H1 (cell line): ENCODE results near the gene MMP11. TPM values are rescaled to one million over a fixed set of nuclear protein-coding genes. Genes with fewer than 3 reads are reported as not detected.
A peak's percentile ranks its signal among the peaks of the same experiment; 100 is the strongest.

ENCODE experiments used
- CTCF ChIA-PET: fragments of 300-600 bp; sonication (Branson Sonifier 250); formaldehyde crosslinking; loops from one replicate; lab custom pipeline; 2021; ENCODE audit not compliant: partially characterized antibody; lab: Charles Lee
- POLR2A ChIA-PET: fragments of 300-600 bp; sonication (Branson Sonifier 250); formaldehyde crosslinking; loops from one replicate; lab custom pipeline; 2021; ENCODE audit warnings: inconsistent platforms; ENCODE audit not compliant: partially characterized antibody; lab: Charles Lee
- DNase-seq, 2 experiments: peaks; one replicate each; pipeline versions ENCODE4 v3.0.0 to v3.0.0-alpha.2; 2010 to 2022; ENCODE audit warnings: low spot score in 2 of 2, low read depth in 1 of 2, mixed read lengths in 1 of 2
- FAIRE-seq: peaks from 2 replicates; lab custom pipeline; 2011; peaks lifted over from hg19 to GRCh38; lab: Jason Lieb, UNC
- H2AFZ ChIP-seq: 2 replicates; pipeline ENCODE4 v1.8.1; 2012; ENCODE audit warnings: low read length, inconsistent platforms
- H2AK5ac ChIP-seq: 2 replicates; pipeline ENCODE4 v1.6.1; 2013; ENCODE audit warnings: low read depth, low read length
- H2BK120ac ChIP-seq: replicated peaks from 2 replicates; pipeline ENCODE3; 2013; ENCODE audit warnings: low read depth, low read length, inconsistent platforms
- H2BK12ac ChIP-seq: 2 replicates; pipeline ENCODE4 v1.6.1; 2013; ENCODE audit warnings: low read depth, low read length
- H2BK15ac ChIP-seq: 2 replicates; pipeline ENCODE4 v1.6.1; 2013; ENCODE audit warnings: low read length
- H2BK20ac ChIP-seq: 2 replicates; pipeline ENCODE4 v1.6.1; 2013; ENCODE audit warnings: low read length
- H2BK5ac ChIP-seq: 2 replicates; pipeline ENCODE4 v1.6.1; 2013; ENCODE audit warnings: low read depth, low read length
- H3K14ac ChIP-seq: 2 replicates; pipeline ENCODE4 v1.6.1; 2013; ENCODE audit warnings: inconsistent platforms; ENCODE audit not compliant: insufficient read length
- H3K18ac ChIP-seq: 2 replicates; pipeline ENCODE4 v1.6.1; 2013; ENCODE audit warnings: low read length; ENCODE audit errors: extremely low read depth
- H3K23ac ChIP-seq: 2 replicates; pipeline ENCODE4 v1.6.1; 2013; ENCODE audit warnings: inconsistent platforms; ENCODE audit not compliant: insufficient read length
- H3K23me2 ChIP-seq: 2 replicates; pipeline ENCODE4 v1.6.1; 2013; ENCODE audit warnings: low read depth, low read length
- H3K27ac ChIP-seq: 2 replicates; pipeline ENCODE4 v1.6.1; 2011; ENCODE audit warnings: low read depth, low read length, inconsistent platforms
- H3K27me3 ChIP-seq, 4 experiments: replicated peaks in 1 of 4; 1 replicate in 1 of 4; 2 replicates in 3 of 4; pipeline versions ENCODE4 v1.6.1 to v1.8.1; 2011 to 2013; ENCODE audit warnings: low read length in 3 of 4, mild to moderate bottlenecking in 3 of 4, inconsistent platforms in 2 of 4, mixed read lengths in 2 of 4, moderate library complexity in 1 of 4; ENCODE audit not compliant: control insufficient read depth in 3 of 4, insufficient read depth in 3 of 4; ENCODE audit errors: extremely low read depth in 1 of 4
- H3K36me3 ChIP-seq, 4 experiments: 2 replicates each; pipeline versions ENCODE4 v1.6.1 to v1.8.1; 2011 to 2013; ENCODE audit warnings: mild to moderate bottlenecking in 4 of 4, low read length in 3 of 4, moderate library complexity in 2 of 4, control low read depth in 1 of 4, inconsistent platforms in 1 of 4; ENCODE audit not compliant: insufficient read depth in 4 of 4, control insufficient read depth in 2 of 4
- H3K4ac ChIP-seq: replicated peaks from 2 replicates; pipeline ENCODE3; 2013; ENCODE audit warnings: low read length, low read depth, mixed read lengths, inconsistent platforms; ENCODE audit not compliant: insufficient read length
- H3K4me1 ChIP-seq, 4 experiments: replicated peaks in 1 of 4; 1 replicate in 1 of 4; 2 replicates in 3 of 4; pipeline versions ENCODE4 v1.6.1 to v1.8.1; 2011 to 2013; ENCODE audit warnings: low read length in 3 of 4, inconsistent platforms in 2 of 4, mixed read lengths in 1 of 4; ENCODE audit not compliant: insufficient read depth in 4 of 4, control insufficient read depth in 3 of 4
- H3K4me2 ChIP-seq, 2 experiments: 2 replicates each; pipeline versions ENCODE4 v1.6.1 to v1.8.1; 2011 to 2013; ENCODE audit warnings: low read depth in 2 of 2, low read length in 2 of 2, control low read depth in 1 of 2, inconsistent platforms in 1 of 2, mild to moderate bottlenecking in 1 of 2; ENCODE audit not compliant: insufficient read depth in 1 of 2
- H3K4me3 ChIP-seq, 4 experiments: fragments of 200-600, 300-600 bp in 1 of 4; sonication (generic), shearing (Covaris generic), sonication (Bioruptor Twin) in 1 of 4; 2 replicates each; pipeline versions ENCODE4 v1.5.1 to v1.8.1; 2011 to 2016; ENCODE audit warnings: low read length in 4 of 4, low read depth in 3 of 4, control low read depth in 2 of 4, inconsistent platforms in 2 of 4, mild to moderate bottlenecking in 2 of 4, mixed read lengths in 1 of 4, moderate library complexity in 1 of 4; ENCODE audit not compliant: insufficient read depth in 2 of 4; ENCODE audit errors: extremely low read depth in 1 of 4
- H3K56ac ChIP-seq: replicated peaks from 2 replicates; pipeline ENCODE3; 2013; ENCODE audit warnings: low read depth, mild to moderate bottlenecking, mixed read lengths, low read length, inconsistent platforms; ENCODE audit not compliant: insufficient read length
- H3K79me1 ChIP-seq: 2 replicates; pipeline ENCODE4 v1.6.1; 2013; ENCODE audit warnings: low read depth, low read length, control low read depth
- H3K79me2 ChIP-seq, 2 experiments: 2 replicates each; pipeline versions ENCODE4 v1.6.1 to v1.8.1; 2012 to 2013; ENCODE audit warnings: low read length in 2 of 2, mild to moderate bottlenecking in 2 of 2, inconsistent platforms in 1 of 2; ENCODE audit not compliant: insufficient read depth in 2 of 2, control insufficient read depth in 1 of 2
- H3K9ac ChIP-seq, 4 experiments: replicated peaks in 1 of 4; 1 replicate in 1 of 4; 2 replicates in 3 of 4; pipeline versions ENCODE4 v1.6.1 to v1.8.1; 2011 to 2013; ENCODE audit warnings: low read depth in 3 of 4, low read length in 3 of 4, control low read depth in 2 of 4, mild to moderate bottlenecking in 2 of 4, moderate library complexity in 2 of 4, inconsistent platforms in 1 of 4; ENCODE audit errors: extremely low read depth in 1 of 4
- H3K9me3 ChIP-seq, 2 experiments: 2 replicates each; pipeline versions ENCODE4 v1.6.1 to v1.8.1; 2012 to 2013; ENCODE audit warnings: mild to moderate bottlenecking in 2 of 2, moderate library complexity in 2 of 2, control low read depth in 1 of 2, inconsistent platforms in 1 of 2, low read depth in 1 of 2, low read length in 1 of 2, mixed read lengths in 1 of 2; ENCODE audit not compliant: insufficient read depth in 2 of 2
- H4K20me1 ChIP-seq, 2 experiments: replicated peaks in 1 of 2; 2 replicates each; pipeline versions ENCODE3 to v1.8.1; 2011 to 2013; ENCODE audit warnings: inconsistent platforms in 2 of 2, low read length in 2 of 2, mild to moderate bottlenecking in 1 of 2; ENCODE audit not compliant: insufficient read depth in 2 of 2, control insufficient read depth in 1 of 2
- H4K5ac ChIP-seq: 2 replicates; pipeline ENCODE4 v1.6.1; 2013; ENCODE audit warnings: low read length, low read depth, mixed read lengths, inconsistent platforms; ENCODE audit not compliant: insufficient read length
- H4K8ac ChIP-seq: 2 replicates; pipeline ENCODE4 v1.8.0; 2013; ENCODE audit warnings: mild to moderate bottlenecking, moderate library complexity, low read length, inconsistent platforms; ENCODE audit not compliant: insufficient read depth; ENCODE audit errors: extremely low read depth
- H4K91ac ChIP-seq: replicated peaks from 2 replicates; pipeline ENCODE3; 2013; ENCODE audit warnings: low read length, mixed read lengths, inconsistent platforms; ENCODE audit not compliant: insufficient read length
- JUND ChIP-seq: IDR thresholded peaks from 2 replicates; pipeline ENCODE4 v1.6.1; 2011; ENCODE audit warnings: mild to moderate bottlenecking, improper control_type of control experiment, low read length
- NRF1 ChIP-seq: IDR thresholded peaks from 2 replicates; pipeline ENCODE4 v1.6.1; 2011; ENCODE audit warnings: mild to moderate bottlenecking, low read depth, low read length, improper control_type of control experiment
- POU5F1 ChIP-seq: IDR thresholded peaks from 2 replicates; pipeline ENCODE4 v1.6.1; 2011; ENCODE audit warnings: low read depth, mild to moderate bottlenecking, low read length, moderate library complexity
- RAD21 ChIP-seq, 2 experiments: IDR thresholded peaks in 1 of 2; conservative IDR thresholded peaks in 1 of 2; 2 replicates each; pipeline ENCODE4 v1.6.1; 2011; ENCODE audit warnings: low read depth in 2 of 2, low read length in 2 of 2, improper control_type of control experiment in 1 of 2, inconsistent platforms in 1 of 2, mild to moderate bottlenecking in 1 of 2, moderate library complexity in 1 of 2
- SRF ChIP-seq: IDR thresholded peaks from 2 replicates; pipeline ENCODE4 v1.6.1; 2011; ENCODE audit warnings: mild to moderate bottlenecking, low read depth, low read length, moderate library complexity
- WGBS, 2 experiments: shearing (Covaris generic) in 1 of 2; methylation state at CpG; one replicate each; pipeline versions ENCODE4 v1.1.6 to v1.1.7; 2013 to 2015; ENCODE audit warnings: low lambda C conversion rate in 2 of 2, mixed read lengths in 2 of 2, inconsistent platforms in 1 of 2, low coverage in 1 of 2, missing lambda C conversion rate in 1 of 2; ENCODE audit not compliant: insufficient replicate concordance in 2 of 2, insufficient coverage in 1 of 2, insufficient read length in 1 of 2; ENCODE audit errors: extremely low coverage in 1 of 2, missing lambda C conversion rate in 1 of 2; 5-methylcytosine and 5-hydroxymethylcytosine counted together
- polyA plus RNA-seq, 7 experiments: library from polyadenylated mRNA; depleted of rRNA in 3 of 7; stranded (reverse) in 5 of 7; unstranded in 2 of 7; fragments of >200 nt in 5 of 7; fragments of 200-250 nt in 2 of 7; gene quantifications; 1 replicate in 5 of 7; 2 replicates in 1 of 7; 4 replicates in 1 of 7; pipeline versions ENCODE4 v1.2.1 to v1.2.3, GENCODE V29; 2011 to 2013; ENCODE audit warnings: missing spikeins in 2 of 7, mixed read lengths in 2 of 7
- total RNA-seq: library from RNA; stranded (reverse); fragmentation: NEBNext Ultra II Directional; extraction: Animal tissue kit (Norgen Biotek cat#: 25700); gene quantifications from 2 replicates; pipeline ENCODE4 v1.2.1, GENCODE V29; 2021
- TF ChIP-seq, protein P1 (sequence below), 3 experiments: IDR thresholded peaks; 1 replicate in 2 of 3; 2 replicates in 1 of 3; pipeline versions ENCODE4 v1.5.1 to v1.6.1; 2011; ENCODE audit warnings: low read length in 3 of 3, mild to moderate bottlenecking in 3 of 3, inconsistent platforms in 2 of 3, low read depth in 1 of 3, moderate library complexity in 1 of 3; ENCODE audit not compliant: insufficient read depth in 1 of 3; ENCODE audit errors: control extremely low read depth in 1 of 3

The MMP11 gene
- total and polyA plus RNA-seq, 2 of the 8 experiments (the other 6 are each of a cell fraction or from before 2014, with no cell fraction given), result 10.2 to 18.3 TPM

DNA sequence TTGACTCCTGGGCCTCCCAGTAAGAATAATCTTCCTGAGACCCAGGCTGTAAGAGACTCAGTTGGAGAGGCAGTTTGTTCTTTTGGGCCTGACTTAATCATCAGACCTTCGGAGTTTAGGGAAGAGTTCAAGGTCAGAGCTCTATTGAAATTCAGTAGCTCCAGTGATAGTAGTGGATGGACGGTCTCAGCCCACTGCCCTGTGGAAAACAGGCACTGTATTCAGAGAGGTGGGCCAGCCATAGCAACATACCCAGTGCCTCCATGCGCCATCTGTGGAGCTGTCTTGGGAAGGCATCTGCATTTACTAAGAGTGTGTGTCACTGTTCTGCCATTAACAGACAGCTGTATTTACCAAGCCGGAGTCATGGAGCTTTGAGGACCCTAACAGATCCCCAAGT lies 17.0 kb downstream of the MMP11 start:
- peak overlapping the region in 1 of 2 experiments; percentile 64; a peak in 1 of 4 replicates for H3K4me2 ChIP-seq

More for the DNA sequence above, 17.0 kb downstream of the MMP11 start:
- H3K23ac ChIP-seq, result no peak overlapping the region
- H2BK15ac ChIP-seq, result no peak overlapping the region
- no peak overlapping the region for H2BK120ac ChIP-seq
- H3K9me3 ChIP-seq, result no peaks in the 10 kb centered on the region
- FAIRE-seq (no peak), DNase-seq (no peak)
- no peak overlapping the region for H4K91ac ChIP-seq
- H2AK5ac ChIP-seq, result no peak overlapping the region
- no peak overlapping the region for H3K18ac ChIP-seq
- H4K8ac ChIP-seq, result no peak overlapping the region
- peaks cover 9 to 18% (median 11%) of the 10 kb centered on the region in 4 experiments; a peak in 7 of 8 replicates for H3K36me3 ChIP-seq
- ChIA-PET POLR2A (interaction anchor here (0.8 to 4.4 kb wide), 10 partner anchors 12 to 68 kb away, joined by 3 to 19 read pairs (median 3); partner anchors contain the start of genes CHCHD10 and SLC2A11), CTCF (interaction anchor here (0.5 to 6.4 kb wide), 10 partner anchors 13 to 1647 kb away, joined by 3 to 47 read pairs (median 4); partner anchors contain the start of genes CHCHD10, MIF and MMP11)
- peaks cover 22 to 56% of the 10 kb centered on the region in 2 experiments for H3K79me2 ChIP-seq
- H4K5ac ChIP-seq, result no peak overlapping the region
- no peak overlapping the region for H2AFZ ChIP-seq
- peaks cover 3% of the 10 kb centered on the region; the same call in 1 of the 2 replicates for H3K23me2 ChIP-seq
- no peak overlapping the region for H3K4ac ChIP-seq
- H3K4me3 ChIP-seq, result no peak overlapping the region
- H3K27ac ChIP-seq, result no peak overlapping the region
- H2BK20ac ChIP-seq, result no peak overlapping the region
- no peak for TF ChIP-seq SRF
- no peak for TF ChIP-seq JUND
- no peak for TF ChIP-seq NRF1
- TF ChIP-seq, protein P1, sequence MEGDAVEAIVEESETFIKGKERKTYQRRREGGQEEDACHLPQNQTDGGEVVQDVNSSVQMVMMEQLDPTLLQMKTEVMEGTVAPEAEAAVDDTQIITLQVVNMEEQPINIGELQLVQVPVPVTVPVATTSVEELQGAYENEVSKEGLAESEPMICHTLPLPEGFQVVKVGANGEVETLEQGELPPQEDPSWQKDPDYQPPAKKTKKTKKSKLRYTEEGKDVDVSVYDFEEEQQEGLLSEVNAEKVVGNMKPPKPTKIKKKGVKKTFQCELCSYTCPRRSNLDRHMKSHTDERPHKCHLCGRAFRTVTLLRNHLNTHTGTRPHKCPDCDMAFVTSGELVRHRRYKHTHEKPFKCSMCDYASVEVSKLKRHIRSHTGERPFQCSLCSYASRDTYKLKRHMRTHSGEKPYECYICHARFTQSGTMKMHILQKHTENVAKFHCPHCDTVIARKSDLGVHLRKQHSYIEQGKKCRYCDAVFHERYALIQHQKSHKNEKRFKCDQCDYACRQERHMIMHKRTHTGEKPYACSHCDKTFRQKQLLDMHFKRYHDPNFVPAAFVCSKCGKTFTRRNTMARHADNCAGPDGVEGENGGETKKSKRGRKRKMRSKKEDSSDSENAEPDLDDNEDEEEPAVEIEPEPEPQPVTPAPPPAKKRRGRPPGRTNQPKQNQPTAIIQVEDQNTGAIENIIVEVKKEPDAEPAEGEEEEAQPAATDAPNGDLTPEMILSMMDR (IDR thresholded peaks at IDR 0.05; ENCODE audit: control extremely low read depth in 1 of 3, insufficient read depth in 1 of 3, low read depth in 1 of 3, low read length in 3 of 3), result peak; percentile 2 to 37 (median 35); a peak in 2 of 4 replicates
- peak; percentile 22 to 29; a peak in 2 of 4 replicates for TF ChIP-seq RAD21 (IDR thresholded peaks at IDR 0.05 in 1 of 2, conservative IDR thresholded peaks at IDR 0.05 in 1 of 2; ENCODE audit: low read depth in 2 of 2, low read length in 2 of 2)
- TF ChIP-seq POU5F1, result no peak
- H3K27me3 ChIP-seq, result no peaks in the 10 kb centered on the region
- peaks cover 4 to 24% of the 10 kb centered on the region in 2 experiments for H4K20me1 ChIP-seq
- H3K14ac ChIP-seq, result no peak overlapping the region
- peaks cover 3% of the 10 kb centered on the region; the same call in 1 of the 2 replicates for H3K79me1 ChIP-seq
- WGBS, 2 experiments, result 87% methylated on average over 4 of the region's 4 CpGs; no CpG with 5 or more reads in 1 of the 2 experiments
- H3K56ac ChIP-seq, result no peak overlapping the region
- no peak overlapping the region for H2BK12ac ChIP-seq
- no peak overlapping the region for H3K9ac ChIP-seq
- peaks cover 0 to 10% (median 4%) of the 10 kb centered on the region in 4 experiments; a peak in 6 of 7 replicates for H3K4me1 ChIP-seq
- H2BK5ac ChIP-seq, result no peak overlapping the region
